ENCODE measurements around the gene TFF3.

TFF3 gene, protein sequence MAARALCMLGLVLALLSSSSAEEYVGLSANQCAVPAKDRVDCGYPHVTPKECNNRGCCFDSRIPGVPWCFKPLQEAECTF

DNA sequence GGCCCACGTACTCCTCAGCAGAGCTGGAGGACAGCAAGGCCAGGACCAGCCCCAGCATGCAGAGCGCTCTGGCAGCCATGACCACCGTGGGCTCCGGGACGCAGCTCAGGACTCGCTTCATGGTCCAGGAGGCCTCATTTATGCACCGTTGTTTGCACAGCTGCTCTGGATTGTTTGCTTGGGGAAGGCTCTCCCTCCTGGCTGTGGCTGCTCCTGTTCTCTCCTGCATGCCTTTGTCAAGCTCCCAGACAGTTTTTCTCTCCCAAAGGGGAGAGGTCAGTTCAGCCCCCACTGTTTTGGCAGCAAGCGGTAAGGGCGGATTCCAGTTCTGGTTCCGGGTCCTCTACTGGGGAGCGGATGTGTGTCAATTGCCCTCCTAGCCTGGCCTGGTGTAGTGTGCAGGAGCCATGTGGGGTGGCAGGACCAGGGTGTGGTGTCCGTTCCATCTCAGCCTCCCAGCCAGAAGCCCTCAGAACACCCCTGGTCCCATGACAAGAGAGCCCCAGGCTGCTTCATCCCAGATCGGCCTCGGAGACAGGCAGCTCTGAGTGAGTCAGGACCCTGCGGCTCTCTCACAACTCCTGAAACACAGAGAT, at the start of gene TFF3:
Gene TFF3, minus strand, starts transcription at position 114 of the 596 bp plus-strand sequence. Its CDS starts 35 bp downstream, at position 79.
- in situ Hi-C loops (cut with MboI; ENCODE audit: low sequenced_read_pairs) = no loop called here

DNA sequence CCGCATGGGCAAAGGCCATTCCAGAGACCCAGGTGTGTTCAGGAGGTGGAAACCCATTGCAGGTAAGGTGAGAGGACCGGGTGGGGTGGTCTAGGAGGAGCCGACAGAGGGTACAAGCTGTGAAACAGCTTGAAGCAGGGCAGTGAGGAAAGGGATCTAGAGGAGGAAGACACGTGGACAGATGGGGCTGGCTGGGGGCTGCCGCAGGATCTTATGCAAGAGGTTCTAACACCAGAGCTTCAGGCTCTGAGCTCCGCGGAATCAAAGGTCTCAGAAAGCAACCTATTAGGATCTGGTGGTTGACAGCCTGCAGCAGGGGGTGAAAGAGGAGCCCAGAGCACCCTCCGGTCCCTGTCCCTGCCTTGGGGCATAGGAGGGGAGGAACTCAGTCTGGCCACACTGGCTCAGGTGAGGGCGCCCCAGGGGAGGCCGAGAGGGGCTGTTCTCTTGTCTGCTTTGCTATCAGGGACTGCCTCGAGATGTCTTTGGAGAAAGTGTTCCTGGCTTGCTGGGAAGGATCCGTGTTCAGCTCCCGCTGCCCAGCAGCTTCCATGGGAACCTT, 49.2 kb upstream of the TFF3 start:
- in situ Hi-C loops (cut with MboI; ENCODE audit: low sequenced_read_pairs) = no loop called here

DNA sequence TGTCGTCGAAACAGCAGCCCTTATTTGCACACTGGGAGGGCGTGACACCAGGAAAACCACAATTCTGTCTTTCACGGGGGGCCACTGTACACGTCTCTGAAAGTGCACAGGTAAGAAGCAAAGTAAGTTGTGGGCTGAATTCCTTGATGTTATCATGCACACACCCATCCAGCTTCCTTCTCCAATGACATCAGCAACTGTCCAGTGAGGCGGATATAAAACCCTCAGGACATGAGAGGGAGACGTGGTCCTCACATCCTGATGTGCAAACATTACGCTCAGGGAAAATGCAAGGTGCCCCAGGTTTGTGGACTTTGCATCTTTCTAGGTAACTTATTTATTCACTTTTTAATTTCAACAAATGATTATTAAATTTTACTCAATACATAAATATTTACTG, 48.1 kb upstream of the TFF3 start:
- in situ Hi-C loops (cut with MboI; ENCODE audit: low sequenced_read_pairs) = no loop called here

DNA sequence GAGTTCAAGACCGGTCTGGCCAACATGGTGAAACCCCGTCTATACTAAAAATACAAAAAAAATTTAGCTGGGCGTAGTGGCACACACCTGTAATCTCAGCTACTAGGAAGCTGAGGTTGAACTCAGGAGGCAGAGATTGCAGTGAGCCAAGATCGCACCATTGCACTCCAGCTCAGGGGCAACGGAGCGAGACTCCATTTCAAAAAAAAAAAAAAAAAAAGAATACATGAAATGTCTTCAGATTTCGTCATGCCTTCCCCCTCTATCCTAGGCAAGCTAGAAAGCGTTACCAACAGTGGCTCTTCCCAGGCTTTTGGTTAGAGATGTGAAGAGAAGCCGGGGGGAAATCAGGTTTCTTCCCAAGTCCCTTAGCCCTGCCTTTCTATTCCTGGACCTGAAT, 47.5 kb upstream of the TFF3 start:
- in situ Hi-C loops (cut with MboI; ENCODE audit: low sequenced_read_pairs) = no loop called here

DNA sequence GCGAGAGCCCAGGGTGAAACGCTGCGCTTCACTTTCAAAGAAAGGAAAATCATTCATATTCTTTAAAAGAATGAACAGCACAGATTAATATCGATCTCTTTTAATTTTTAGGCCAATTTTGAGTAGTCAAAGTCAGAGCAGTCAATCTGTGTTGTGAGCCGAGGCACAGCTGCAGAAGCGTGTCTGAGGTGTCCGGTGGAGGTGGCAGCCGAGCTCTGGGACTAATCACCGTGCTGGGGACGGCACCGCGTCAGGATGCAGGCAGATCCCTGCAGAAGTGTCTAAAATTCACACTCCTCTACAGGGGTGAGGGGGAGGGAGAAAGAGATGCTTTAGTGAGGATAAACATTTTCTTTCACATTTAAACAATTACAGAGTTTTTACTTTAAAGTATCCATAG, 47.0 kb upstream of the TFF3 start:
- in situ Hi-C loops (cut with MboI; ENCODE audit: low sequenced_read_pairs) = no loop called here

DNA sequence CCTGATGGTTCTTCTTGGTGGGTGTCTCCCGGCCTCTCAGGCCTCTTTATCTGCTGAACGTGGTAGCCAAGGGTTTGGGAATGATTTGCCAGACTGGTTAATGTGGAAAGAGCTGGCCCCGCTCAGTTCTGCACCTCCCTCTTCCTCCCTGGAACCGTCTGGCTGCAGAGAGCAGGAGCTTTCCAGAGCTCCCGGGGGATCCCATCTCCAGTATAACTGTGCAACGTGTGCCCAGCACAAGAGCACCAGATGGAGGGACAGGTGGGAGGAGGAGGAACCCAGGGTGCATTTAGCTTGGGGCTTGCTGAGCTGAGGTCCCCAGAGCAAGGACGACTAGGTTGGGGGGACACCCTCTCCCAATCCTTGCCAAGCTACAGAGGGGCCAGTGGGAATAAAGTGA, 46.1 kb upstream of the TFF3 start:
- in situ Hi-C loops (cut with MboI; ENCODE audit: low sequenced_read_pairs) = no loop called here

DNA sequence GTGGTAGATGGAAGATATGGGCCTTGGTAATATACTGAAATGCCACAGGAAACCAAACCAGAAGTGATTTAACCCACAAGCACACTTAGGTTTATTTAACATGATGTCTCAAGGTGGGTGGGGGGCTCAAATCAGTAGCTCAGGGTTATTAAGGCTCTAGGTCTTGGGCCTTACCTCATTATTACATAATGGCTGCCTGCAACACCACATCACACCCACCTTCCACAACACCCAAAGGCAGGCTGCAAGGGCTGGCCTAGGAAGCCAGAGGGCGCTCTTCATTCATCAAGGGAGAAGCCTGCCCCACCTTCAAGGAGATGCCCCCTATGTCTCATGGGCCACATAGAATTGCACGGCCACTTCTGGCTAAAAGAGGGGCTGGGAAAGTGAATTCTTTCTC, 45.1 kb upstream of the TFF3 start:
- in situ Hi-C loops (cut with MboI; ENCODE audit: low sequenced_read_pairs) = no loop called here

DNA sequence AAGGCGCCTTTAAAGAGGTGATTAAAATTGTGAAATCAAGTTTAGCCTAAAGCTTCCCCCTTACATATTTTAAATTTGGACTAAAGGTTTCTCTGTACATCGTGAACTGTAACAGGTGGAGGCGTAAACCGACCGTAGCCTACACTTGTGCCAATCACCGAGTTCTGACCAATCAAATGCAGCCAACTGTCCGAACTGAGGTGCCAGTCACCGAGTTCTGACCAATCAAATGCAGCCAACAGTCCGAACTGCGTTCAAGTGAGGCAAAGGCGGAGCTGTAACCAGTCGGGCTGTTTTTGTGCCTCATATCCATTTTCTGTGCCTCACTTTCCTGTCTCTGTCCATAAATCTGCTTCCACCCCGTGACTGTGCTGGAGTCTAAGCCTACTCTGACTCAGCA, 43.7 kb upstream of the TFF3 start:
- in situ Hi-C loops (cut with MboI; ENCODE audit: low sequenced_read_pairs) = no loop called here

DNA sequence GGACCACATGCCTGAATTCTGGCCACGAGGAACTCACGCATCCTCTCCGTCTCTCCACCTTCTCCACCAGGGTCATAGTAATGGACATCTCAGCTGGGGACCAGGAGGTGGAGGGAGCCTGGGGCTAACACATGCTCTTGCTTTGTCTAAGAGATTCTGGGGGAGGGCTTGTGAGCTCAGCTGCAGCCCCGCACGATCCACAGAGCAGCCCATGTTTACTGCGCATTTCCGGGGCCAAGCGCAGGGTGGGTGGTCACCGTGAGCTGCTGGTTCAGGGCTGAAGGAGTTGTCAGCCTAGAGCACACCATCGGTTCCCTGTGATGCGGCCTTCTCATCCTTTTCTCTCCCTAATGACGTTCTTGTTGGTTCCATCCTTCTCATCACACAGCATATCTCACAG, 43.1 kb upstream of the TFF3 start:
- in situ Hi-C loops (cut with MboI; ENCODE audit: low sequenced_read_pairs) = no loop called here

DNA sequence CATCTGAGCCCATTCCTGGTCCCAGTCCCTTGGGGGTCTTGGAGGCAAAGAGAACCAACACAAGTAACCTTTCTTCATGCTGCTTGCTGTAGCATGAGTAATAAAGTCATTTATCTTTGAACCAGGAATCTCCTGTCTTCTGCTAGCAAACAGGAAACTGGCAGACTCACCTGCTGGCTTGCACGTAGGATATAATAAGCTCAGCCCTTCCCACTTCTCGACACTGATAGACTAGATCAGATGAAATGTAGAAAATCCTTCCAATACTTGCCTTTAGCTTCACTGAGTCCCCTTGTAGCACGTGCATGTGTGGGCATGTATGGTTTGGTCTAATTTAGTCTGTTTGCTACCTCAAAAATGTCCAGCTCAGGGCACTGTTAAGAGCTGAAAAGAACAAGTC, 42.1 kb upstream of the TFF3 start:
- in situ Hi-C loops (cut with MboI; ENCODE audit: low sequenced_read_pairs) = no loop called here

DNA sequence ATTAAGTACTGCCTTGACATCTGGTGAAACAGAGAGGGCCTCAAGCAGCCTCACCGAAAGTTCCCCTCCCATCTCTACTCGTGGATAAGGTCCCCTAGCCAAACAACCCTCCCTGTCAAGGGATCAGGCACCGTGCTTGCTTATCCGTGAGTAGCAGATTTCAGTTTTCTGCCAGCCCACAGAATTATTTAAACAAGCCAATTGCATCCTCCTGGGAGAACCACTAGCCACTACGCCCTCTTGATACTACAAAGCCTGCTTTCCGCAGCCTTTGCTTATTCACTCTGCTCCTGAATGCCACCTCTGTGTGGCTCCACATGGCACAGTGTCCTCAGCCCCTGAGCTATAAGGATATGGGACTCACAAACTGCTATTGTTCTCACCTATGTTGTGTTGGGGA, 41.4 kb upstream of the TFF3 start:
- in situ Hi-C loops (cut with MboI; ENCODE audit: low sequenced_read_pairs) = no loop called here

DNA sequence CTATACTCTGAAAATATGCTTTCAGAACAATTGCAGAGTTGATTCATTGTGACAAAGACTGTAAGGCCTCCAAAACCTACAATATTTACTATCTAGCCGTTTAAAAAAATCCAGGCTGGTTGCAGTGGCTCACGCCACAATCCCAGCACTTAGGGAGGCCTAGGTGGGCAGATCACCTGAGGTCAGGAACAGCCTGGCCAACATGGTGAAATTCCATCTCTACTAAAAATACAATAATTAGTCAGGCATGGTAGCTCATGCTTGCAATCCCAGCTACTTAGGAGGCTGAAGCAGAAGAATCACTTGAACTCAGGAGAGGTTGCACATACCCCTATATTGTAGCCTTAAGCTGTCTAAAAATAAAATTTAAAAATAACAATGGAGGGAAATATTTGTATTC, 40.8 kb upstream of the TFF3 start:
- in situ Hi-C loops (cut with MboI; ENCODE audit: low sequenced_read_pairs) = no loop called here

DNA sequence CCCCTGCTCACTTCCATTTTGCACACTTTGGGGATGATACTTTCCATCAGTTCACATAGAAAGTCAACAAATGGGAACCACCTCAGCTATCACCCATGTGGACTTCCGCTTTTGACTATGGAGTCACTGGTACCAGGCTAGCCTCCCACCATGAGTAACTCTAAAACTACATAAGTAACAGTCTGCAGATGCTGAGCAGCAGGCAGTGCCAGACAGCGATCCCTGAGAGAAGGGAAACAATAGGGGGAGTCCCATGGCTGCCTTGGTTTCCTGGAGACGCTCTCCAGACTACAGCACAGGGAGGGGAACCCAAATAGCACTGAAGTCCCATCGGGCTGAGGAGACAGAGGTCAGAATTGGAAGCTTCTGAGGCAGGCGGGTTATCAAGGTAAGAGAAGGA, 38.4 kb upstream of the TFF3 start:
- in situ Hi-C loops (cut with MboI; ENCODE audit: low sequenced_read_pairs) = no loop called here

DNA sequence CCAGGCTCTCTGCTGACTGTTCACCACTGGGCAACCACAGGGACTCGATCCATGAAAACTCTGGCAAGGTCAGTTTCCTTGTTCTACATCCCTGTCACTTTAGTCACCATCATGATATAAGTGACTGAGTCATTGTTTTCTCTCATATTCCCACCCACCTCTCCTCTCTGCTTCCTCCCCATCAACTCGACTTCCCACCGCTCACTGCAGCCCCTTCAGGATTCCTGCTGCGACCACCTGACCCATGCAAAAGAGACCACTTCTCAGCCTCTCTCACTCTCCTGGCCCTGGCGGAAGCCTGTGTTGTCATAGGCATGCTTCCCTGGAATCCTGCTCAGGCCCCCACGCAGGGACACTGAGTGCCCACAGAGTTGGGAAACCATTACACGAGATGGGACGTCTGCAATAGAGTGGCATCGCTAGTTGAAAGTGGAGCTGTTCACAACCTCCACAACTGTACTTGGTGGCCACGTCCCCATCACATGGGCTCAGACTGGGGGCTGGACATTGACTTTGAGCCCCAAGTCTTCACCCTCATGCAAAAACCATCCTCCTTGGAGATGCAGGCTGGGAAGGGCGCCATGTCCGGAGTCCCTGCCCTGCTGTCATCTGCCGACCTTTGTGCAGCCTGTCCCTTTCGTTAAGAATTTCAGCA, 37.4 kb upstream of the TFF3 start:
- in situ Hi-C loops (cut with MboI; ENCODE audit: low sequenced_read_pairs) = no loop called here

DNA sequence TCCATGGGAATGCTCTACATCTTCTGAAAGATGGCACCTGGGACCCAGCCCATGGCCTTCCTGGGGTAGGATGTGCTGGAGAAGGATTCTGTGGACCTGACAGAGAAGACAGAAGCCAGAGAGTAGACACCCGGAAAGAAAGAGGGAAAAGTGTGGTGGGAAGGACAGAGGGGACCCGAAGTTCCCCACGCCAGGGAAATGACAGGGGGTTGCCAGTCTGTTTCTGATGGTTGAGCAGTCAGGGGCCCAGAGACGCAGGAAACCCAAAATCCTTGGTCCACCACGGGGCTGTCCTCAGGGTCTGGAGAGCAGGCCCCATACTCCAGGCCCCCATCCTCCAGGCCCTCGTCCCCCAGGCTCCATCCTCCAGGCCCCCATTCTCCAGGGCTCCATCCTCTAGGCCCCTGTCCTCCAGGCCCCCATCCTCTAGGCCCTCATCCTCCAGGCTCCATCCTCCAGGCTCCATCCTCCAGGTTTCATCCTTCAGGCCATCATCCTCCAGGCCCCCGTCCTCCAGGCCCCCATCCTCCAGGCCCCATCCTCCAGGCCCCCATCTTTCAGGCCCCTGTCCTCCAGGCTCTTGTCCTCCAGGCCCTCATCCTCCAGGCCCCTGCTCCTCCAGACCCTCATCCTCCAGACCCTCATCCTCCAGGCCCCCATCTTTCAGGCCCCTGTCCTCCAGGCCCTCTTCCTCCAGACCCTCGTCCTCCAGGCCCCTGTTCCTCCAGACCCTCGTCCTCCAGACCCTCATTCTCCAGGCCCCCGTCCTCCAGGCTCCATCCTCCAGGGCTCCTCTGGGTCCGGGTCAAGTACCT, 36.6 kb upstream of the TFF3 start:
- in situ Hi-C loops (cut with MboI; ENCODE audit: low sequenced_read_pairs) = no loop called here

DNA sequence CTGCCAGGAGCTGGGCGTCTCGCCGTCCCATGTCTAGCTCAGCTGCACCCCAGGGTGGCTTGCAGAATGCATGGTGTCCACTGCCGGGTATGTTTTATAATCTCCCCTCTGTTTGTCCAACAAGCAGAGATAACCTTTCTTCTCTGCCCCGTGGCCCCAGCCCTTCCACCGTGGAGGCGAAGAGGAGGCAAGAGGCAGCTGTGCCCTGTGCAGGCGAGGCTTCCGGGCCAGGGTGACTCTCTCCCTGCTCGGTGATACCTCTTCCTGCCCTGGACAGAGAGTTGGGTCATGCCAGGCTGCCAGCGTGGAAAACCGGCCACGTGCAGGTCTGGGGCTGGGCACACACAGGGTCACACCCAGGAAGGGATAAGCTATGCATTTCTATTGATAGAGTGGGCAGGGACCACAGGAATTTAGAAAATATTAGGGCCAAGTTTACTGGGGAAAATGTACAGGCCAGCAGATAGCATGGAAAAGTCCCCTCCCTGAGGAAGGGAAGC, 35.8 kb upstream of the TFF3 start, which contains the start of gene TFF2:
Gene TFF2, minus strand, starts transcription at position 68 of the 500 bp plus-strand sequence. Its CDS starts 37 bp downstream, at position 31.
- in situ Hi-C loops (cut with MboI; ENCODE audit: low sequenced_read_pairs) = no loop called here

DNA sequence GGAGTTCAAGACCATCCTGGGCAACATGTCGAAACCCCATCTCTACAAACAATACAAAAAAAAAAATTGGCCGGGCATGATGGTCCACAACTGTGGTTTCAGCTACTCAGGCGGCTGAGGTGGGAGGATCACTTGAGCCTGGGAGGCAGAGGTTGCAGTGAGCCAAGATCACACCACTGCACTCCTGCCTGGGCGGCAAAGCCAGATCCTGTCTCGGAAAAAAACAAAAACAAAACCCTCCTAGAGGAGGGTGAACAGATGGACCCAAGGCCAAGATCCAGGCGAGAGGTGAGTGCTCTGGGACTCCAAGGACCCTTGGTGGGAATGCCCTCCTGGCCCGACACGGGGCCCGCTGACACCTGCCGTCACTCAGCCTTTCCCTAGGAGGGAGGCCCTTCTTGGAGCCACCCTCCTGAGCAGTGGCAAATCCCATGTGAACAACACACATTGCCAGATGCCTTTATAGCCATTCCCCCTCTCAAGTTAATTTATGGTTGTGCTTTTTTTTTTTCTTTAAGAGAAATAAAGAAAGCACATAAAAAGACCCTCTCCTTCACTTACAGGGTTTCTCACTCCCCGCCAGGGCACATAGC, 35.2 kb upstream of the TFF3 start:
- in situ Hi-C loops (cut with MboI; ENCODE audit: low sequenced_read_pairs) = no loop called here

DNA sequence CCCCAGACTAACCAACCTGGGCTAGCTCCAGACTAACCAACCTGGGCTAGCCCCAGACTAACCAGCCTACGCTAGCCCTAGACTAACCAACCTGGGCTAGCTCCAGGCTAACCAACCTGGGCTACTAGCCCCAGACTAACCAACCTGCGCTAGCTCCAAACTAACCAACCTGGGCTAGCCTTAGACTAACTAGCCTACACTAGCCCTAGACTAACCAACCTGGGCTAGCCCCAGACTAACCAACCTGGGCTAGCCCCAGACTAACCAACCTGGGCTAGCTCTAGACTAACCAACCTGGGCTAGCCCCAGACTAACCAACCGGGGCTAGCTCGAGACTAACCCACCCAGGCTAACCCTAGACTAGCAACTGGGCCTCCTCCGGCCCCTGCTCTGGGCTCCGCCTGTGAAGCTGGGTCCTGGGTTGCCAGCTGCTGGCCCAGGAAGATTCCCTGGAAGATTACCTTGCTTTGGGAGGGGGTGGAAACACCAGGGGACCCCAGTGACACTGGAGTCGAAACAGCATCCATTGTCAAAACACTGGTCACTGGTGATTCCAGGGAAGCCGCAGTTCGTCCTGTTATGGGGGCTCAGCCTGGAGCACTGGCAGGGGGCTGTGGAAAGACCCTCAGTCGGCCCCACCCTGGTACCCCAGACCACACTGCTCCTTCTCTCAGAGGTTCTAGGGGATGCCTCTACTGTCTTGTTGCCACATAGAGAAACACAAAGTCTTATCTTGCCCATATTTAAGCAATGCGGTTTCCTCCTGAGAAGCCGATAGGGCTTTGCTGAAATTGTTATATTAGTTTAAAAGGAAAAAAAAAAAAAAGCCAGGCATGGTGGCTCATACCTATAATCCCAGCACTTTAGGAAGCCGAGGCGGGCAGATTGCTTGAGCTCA, 34.5 kb upstream of the TFF3 start:
- in situ Hi-C loops (cut with MboI; ENCODE audit: low sequenced_read_pairs) = no loop called here

DNA sequence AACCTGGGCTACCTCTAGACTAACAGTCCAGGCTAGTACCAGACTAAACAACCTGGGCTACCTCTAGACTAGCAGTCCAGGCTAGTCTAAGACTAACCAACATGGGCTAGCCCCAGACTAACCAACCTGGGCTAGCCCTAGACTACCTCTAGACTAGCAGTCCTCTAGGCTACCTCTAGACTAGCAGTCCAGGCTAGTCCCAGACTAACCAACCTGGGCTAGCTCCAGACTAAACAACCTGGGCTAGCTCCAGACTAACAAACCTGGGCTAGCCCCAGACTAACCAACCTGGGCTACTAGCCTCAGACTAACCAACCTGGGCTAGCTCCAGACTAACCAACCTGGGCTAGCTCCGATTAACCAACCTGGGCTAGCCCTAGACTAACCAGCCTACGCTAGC, 33.6 kb upstream of the TFF3 start:
- in situ Hi-C loops (cut with MboI; ENCODE audit: low sequenced_read_pairs) = no loop called here
